HG03097 (cell line): ENCODE data around the gene POU2F3.

Experiments
- ATAC-seq: cut with Tn5 transposase; IDR thresholded peaks from one replicate; pipeline ENCODE4 v1.9.1; 2021; ENCODE audit not compliant: unreplicated experiment, low FRiP score

Gene POU2F3

DNA sequence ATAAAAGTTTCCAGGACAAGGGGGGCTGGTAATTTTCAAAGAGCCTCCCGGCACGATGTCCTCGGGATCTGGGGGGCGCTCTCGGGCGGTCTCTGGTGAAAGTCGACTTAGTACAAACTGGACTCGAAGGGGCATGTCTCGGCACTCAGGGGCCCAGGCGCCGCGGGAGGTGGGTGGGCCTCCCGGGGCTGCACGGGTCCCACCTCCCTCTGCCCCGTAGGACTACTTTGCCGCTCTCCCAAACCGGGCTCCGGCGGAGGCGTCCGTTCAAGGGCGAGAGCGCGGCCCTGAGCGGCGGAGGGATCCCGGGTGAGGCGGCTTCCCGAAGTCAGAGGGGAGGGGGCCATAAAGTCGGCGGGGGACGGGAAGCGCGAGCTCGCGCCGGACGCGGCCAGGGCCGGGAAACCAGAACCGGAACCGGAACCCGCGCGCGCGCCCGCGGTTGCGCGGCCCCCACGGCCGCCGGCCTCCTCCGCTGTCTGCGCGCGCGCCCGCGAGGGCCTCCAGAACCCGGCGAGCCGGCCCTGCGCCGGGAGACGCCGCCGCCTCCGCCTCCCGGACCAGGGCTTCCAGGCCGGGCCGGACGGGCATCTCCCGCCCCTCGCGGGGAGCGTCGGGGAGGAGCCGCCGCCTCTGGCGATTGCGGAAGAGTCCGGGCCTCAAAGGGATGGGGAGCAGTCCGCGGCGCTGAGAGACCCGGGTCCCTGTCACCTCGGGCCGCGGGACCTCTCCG is 96.1 kb downstream of the POU2F3 start, which contains the start of gene ARHGEF12:
ARHGEF12 (plus strand) TSS at position 506 of the 733 bp plus-strand sequence. CDS start 831 bp downstream, outside the sequence.
- ATAC-seq = peak; percentile 54

DNA sequence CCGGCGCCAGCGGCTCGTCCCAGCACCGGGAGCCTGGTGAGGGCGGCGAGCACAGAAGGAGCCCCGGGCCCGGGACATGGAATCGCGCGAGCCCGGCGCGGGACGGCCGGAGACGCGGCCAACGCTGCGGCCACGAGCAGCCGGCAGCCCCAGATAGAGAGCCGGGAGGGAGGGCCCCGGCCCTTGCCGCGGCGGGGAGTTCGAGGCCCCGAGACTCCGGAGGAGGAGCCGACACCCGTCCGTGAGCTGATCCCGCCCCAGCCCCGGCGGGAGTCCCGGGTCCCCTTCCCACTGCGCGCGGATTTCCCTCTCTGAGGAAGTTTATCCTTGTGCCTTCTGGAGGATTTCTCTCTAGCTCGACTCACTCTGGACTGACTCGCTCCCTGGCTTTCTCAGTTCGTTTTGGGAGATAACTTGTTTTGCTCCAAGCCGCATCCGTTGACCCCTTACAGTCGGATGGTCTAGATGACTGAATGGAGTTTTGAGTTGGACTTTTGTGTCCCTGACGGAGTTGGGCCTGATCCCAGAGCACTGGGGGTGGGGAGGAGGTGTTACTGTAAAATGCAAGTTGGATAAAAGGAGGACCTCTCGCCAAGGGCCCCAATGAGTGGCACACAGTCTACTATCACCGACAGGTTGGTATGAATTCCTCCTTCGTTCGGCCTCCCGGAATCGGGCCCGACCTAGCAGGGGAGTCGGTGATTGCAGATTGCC is 96.9 kb downstream of the POU2F3 start:
- no peak for ATAC-seq

DNA sequence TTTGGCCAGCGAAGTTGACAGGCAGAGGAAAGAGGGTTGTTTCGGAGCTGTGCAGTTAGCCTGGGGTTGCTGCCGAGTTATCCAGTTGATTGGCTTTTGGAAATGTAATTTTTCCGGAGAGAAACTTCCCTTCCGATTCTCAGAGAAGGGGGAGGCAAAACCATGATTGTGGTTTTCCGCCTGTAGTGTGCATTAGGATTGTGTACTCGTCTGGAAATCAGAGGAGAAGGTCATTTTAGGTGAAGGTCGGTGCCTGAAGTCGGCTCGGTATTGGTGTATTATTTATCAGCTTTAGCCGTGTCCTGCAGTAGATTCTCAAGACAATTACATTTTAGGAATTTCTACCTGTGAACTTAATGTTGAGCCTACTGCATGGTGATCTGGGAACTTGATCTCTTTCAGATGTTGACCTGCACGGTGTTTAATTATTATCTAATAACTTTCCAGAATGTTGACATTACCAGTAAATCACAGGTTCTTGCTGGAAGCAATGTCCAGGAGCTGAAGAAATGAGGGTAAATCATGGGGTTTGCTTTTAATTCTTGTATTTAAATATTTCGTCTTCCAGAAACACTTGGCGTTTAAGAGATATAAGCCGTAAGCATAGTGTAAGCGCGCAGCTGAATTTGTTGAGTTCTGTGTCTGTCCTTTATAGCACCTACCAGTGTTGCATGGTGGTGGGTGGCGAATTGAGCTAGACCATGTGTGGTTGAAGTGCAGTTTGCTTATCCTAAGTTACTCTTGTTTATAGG is 97.6 kb downstream of the POU2F3 start:
- ATAC-seq = no peak

DNA sequence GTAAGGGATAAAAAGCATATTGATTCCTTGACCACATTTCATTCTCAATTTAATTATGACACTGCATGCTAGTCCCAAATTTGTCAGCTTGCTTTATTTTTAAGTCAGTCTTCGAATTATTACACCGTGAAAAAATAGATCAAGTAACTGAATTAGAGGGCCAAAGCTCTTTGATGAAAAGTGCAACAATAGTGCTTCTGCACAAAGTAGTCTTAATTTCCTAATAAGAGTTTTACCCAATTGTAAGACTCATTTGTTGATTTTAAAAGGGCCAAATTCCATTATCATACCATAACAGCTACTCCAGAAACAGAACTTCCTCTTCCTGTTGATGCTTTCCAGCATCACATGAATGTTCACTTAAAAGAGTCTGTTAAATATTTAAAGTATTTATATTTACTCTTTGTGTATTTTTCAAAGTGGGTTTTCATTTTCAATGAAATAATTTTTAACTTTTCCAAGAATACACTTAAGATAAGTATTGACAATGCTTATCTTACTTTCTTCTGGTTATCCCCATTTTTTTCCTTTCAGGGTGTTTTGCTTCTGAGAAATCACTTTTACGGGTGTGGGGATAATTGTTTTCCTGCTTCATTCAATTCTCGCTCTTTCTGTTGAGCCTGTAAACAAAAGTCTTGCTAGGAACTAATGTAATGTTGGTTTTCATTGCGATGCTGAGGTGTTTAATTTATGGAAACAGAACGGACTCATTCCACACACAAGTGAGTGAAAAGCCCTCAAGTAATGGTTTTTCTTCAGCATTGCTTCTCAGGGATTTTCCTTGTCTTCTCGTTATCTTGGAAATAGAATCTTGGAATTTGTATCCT is 98.4 kb downstream of the POU2F3 start:
- ATAC-seq = no peak

DNA sequence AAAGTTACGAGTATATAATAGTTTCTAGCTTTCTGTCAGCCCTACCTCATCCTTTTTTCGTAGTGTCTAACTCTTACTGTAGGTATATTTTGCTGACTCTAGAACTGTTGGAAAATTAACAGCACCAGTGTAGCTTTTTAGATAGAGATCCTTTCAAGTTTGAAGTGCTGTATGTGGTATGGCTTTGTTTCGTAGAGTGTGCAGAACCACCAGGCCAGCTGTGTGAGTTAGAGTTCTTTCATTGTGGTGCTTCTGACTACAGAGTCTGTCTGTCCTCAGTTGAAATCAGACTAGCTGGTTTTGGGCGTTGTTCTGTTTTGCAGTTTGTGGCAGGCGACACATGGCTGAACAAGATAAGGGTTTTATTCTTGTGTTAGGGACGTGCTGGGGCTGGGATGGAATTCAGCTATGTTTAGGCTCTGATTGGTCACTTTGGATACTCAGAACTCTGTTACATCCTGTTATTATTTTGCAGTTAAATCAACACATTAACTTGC is 99.5 kb downstream of the POU2F3 start:
- ATAC-seq = no peak

DNA sequence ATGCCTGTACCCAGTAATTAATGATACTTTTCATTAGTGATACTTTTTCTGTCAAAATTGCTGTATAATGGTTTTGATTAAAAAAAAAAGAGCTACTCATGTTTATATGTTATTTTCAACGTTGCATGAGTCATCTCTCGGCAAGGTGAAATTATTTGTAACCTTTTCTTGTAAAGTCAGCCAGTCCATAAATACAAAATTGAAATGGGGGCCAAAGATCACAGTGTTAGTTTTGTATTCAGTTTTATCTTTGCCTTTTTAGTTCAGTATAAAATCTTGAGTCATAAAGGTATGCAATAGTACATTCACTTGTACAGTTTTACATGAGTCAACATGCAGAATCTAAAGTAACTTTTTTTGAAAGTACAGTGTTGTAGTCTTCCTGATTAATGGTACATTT is 100.6 kb downstream of the POU2F3 start:
- no peak for ATAC-seq

DNA sequence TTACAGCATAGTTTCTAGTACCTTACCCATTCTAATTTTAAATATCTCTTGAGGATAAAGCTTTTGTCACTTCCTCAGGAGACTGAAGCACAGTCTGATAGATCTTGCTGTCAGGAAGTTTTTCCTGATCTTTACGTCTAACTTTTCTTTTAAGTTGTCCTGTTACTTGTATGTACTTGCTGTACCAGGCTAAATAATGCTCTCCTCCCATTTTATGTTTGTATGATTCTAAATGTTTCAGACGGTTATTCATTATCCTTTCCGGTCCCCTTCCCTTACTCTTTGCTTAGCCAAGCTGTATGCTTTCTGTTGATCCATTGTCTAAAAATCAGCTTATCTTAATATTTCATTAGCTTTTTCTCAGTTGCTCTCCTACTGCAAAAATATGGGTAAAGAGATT is 102.3 kb downstream of the POU2F3 start:
- ATAC-seq = no peak

DNA sequence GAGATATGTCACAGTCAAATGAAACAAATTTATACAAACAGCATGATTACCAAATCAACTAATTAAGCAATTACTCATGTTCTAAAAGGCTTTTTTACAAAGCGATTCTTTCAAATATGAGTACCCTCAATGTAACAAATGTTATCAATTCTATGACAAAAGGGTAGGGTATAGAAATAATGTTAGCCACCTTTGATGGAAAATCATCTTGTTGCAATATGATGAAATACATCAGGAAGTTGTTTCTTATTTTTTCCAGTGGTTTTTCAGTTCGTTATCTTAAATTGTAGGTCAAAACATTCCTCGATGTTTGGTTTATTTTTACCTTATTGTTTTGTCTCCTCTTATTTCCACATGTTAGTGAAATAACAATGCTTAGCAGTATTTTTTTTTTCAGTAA is 102.7 kb downstream of the POU2F3 start:
- no peak for ATAC-seq

DNA sequence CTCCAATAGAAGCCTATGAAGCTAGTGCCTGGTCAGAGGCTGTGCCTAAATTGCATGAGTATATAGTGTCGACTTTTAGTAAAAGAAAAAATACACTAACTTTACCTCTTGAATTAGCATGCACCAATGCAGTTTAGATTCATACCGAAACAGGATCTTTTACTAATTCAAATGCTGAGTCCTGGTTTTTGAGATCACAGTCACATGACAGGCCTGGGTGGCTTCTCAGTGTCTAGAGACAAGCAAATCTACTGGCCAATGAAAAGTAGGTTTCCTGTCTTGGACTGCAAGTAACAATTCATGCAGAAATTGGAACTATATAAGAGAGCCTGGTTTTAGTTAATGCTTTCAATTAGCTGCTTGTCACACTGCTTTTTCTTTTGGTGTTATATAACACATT is 103.5 kb downstream of the POU2F3 start:
- peak; percentile 35 for ATAC-seq

DNA sequence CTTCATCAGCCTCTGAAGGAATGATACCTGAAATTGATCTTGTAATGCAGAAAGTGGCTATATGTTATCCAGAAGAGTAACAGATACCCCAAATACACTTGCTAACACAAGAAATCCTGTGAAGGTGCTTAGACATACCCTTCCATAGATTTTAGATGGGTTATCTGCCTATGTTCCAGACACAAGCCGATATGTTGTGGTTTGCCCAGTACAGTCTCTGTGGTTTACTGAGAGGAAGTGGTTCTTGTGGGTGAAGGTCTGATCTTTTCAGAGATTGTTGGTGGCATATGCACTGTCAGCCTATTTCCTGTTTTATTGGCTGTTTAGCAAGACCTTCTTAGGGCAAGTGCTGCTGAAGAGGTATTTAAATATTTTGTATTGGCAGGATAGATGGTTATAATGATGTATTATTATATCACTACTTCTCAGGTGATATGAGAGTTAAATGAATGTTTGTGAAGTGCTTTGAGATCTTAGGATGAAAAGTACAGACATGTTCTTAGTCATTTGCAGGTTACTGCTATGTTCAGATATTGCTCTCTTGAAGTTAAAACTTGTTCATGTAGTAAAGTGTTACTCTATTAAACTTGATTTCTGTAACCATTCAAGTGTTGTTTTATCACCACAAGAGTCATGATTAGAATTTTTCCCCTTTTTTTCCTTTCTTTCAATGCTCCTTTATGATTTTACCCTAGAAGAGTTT is 104.5 kb downstream of the POU2F3 start:
- peak; percentile 79 for ATAC-seq

DNA sequence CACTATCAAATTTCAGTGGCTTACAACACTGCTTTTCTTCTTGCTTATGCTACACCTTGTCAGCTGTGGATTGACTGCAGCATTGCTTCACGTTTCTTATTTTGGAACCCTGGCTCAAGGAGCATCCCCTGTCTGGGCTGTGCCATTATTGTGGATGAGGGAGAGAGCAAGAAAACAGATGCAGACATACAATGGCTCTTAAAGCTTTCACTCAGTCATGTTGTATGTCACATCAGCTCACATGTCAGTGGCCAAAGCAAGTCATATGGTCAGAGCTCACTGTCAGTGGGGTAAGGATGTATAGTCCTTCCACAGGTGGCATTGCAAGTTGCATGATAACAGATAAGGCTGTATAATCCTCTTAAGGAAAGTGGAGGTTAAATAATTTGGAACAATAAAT is 106.3 kb downstream of the POU2F3 start:
- no peak for ATAC-seq

DNA sequence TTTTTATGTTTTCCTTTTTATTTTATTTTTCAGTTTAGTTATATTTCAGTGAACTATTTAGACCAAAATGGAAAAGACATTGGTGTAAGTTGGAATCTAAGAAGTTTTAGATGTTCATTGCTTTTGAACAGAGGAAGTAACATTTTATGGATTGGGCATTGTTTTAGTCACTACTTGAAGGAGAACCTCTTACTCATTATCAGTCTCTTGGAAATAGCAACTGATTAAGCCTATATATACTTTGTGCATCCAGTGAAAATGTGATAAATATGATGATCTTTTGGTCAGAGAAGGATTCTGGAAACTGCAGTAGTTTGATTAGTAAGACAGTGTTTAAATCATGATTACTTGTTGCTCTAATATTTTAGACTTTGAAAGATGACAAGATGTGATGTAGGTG is 110.7 kb downstream of the POU2F3 start:
- ATAC-seq = no peak

DNA sequence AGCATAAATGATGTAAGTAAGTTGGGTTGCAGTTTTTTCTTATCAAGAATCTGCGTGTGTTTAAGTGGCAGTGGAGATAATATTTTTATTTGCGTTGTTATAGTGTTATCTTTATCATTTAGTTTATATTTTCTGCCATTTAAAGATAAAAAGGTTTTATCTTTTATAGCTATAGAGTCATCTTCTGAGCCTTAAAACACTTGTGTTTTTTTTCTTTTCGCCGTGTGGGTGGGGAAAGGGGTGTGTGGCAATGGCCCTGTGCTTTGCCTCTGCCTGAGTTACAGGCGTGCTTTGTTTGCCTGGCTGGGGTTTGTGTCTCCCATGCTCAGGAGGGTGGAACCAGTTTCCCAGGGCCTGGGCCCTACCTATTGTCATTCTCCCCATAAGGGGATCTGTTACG is 112.5 kb downstream of the POU2F3 start:
- ATAC-seq = no peak

DNA sequence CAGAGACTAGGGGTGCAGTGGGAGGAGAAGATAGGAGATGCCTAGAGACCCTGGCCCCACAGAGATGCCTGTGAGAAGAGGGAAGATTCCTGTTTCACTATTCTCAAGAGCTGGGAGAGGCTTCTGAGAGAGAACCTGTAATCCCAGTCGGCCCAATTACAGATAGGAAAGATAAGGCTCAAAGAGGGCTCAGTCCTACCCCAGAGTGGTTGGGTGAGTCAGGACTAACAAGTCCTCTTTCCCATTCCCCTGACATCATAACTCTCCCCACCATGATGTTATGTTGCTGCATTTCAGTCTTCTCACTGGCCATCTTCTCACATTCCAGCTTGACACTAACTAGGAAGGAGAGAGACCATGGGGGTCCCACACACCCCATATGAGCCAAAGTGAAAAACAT is 114.1 kb downstream of the POU2F3 start:
- ATAC-seq = no peak

DNA sequence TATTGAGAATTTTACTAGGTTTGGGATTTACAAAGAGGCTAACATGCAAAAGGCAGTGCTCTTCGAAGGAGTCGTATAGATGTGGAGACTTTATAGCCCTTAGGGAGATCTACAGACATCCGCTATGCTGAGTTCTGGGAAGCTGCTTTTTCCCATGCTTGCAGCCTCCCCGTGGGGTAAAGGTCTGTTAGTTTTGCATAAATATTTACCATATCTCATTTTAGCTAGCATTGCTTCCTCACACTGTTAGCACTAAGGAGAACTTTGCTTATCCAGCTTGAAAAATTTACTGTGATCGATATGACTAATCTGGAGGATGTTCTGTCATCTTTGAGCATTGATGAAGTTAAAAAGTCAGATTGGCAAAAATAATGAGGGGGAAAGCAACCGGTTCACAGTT is 114.8 kb downstream of the POU2F3 start:
- ATAC-seq = no peak

DNA sequence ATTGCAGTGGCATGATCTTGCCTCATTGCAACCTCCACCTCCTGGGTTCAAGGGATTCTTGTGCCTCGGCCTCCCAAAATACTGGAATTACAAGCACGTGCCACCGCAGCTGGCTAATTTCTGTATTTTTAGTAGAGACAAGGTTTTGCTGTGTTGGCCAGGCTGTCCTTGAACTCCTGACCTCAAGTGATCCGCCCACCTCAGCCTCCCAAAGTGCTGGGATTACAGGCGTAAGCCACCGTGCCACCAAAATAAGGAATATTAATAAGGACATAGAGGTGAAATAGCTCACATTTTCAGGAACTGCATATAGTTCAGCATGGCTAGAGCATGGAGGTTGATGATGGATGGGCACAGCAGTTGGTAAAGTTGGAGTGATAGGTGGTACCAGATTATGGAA is 117.7 kb downstream of the POU2F3 start:
- no peak for ATAC-seq

DNA sequence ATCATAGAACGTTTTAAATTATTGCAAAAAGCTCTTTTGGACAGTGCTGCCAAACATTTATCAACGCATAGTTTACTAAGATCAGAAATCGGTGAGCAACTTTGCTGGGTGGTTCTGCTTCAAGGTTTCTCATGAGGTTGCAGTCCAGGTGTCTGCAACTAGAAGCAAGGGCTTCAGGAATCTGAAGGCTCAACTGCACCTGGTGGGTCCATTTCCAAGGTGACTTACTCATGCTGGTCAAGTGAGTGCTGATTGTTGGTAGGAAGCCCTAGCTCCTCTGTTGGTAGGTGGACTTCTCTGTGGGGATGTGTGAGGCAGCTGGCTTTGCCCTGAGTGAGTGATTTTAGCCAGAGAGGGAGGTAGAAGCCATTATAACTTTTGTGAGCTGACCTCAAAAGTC is 118.8 kb downstream of the POU2F3 start:
- ATAC-seq = no peak

DNA sequence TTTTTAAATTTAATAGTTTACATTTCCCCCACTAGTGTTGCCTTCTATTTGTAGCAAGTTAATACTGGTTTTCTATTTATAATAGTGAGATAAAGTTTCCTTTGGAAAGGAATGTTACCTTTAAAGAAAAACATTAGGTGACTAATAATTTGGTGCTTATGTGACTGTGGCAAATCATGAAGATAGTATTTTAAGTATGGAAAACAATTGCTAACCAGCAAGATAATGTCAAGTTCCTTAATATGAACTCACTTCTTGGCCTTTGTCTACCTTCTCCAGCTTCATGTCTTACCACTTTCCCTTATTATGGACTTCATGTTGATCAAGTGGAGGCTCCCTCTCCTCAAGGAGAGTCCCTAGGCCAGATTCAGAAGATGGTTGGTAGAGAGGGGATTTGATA is 123.5 kb downstream of the POU2F3 start:
- ATAC-seq = no peak

DNA sequence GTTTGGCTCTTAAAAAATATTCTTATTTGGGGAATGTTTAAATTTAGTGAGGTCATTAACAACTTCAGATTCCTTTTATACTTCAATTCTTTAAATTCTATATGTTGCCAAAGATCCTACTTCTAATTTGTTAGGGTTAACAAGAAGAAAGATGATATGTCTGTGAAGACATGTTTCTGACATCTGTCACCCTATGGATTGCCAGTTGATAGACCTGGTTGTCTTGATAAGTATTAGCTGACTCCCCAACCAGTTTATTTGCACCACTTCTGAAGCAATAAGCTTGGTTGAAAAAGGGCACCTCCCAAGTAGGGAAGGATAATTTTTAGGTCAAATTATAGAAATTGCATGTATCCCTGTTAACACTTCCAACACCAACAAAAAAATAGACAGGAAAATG is 125.6 kb downstream of the POU2F3 start:
- ATAC-seq = no peak
